ENCODE measurements around the gene TTC39B. TPM values are rescaled to one million over a fixed set of nuclear protein-coding genes. Genes with fewer than 3 reads are reported as not detected.

Gene TTC39B
- total RNA-seq, 1 donor from 2014 or later: 46.9 TPM

DNA sequence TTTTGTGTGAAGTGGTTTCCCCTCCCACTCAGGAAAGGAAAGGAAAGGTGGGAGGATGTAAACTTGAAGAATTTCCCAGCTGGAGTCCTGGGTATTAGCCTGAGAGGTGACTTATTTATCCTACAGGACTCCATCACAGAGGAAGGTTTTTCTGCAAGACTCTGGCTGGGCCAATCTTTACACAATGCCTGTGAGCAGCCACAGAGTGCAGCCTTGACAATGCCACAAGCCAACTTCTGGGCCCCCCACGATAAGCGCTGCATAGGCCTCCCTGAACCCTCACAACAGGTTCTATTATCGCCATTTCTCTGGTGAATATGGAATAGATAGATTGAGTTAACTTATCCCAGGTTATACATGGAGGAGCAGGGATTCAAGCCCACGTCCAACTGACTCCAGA is 12.4 kb downstream of the TTC39B start:
- H3K4me3 ChIP-seq: no peak overlapping the region
- DNase-seq: no peak
- intact Hi-C loops (cut with DNase I): no loop called here
- H3K9me3 ChIP-seq: no peaks in the 10 kb centered on the region
- no peak for ATAC-seq
- peak overlapping the region; percentile 90 for H3K27ac ChIP-seq
- H3K4me1 ChIP-seq: peaks cover 48% of the 10 kb centered on the region
- no peak for TF ChIP-seq CTCF (IDR thresholded peaks at IDR 0.05)
- H3K36me3 ChIP-seq: no peaks in the 10 kb centered on the region
- no peaks in the 10 kb centered on the region for H3K27me3 ChIP-seq

DNA sequence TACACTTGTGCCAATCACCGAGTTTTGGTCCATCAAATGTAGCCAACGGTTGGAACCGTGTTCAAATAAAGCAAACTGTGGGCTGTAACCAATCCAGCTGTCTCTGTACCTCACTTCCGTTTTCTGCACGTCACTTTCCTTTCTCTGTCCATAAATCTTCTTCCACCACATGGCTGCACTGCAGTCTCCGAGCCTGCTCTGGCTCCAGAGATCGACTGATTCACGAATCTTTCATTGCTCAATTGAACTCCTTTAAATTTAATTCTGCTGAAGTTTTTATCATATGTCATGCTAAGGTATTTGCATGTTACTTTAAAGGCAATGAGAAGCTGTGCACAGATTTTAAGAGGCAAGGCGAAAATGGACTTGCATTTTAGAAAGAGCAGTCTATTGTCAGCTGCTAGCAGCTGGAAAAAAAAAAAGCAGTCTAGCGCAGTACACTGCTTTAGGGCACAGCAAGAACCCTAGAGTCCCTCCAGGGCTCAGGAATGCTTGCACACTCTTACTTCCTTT is 13.2 kb downstream of the TTC39B start:
- intact Hi-C loops (cut with DNase I): no loop called here
- Histone ChIP-seq H3K9me3 (no peaks in the 10 kb centered on the region), H3K27ac (peak overlapping the region; percentile 90), H3K4me3 (no peak overlapping the region), H3K36me3 (no peaks in the 10 kb centered on the region), H3K27me3 (no peaks in the 10 kb centered on the region), H3K4me1 (peaks cover 46% of the 10 kb centered on the region)
- no peak for TF ChIP-seq CTCF (IDR thresholded peaks at IDR 0.05)
- peak; percentile 26 for ATAC-seq
- no peak for DNase-seq

- peak; percentile 5 for ATAC-seq
- intact Hi-C loops (cut with DNase I): no loop called here
- no peak for TF ChIP-seq CTCF (IDR thresholded peaks at IDR 0.05)
Observed at GRCh38 chr9:15293084-15293483, 13.9 kb downstream of the TTC39B start.

GRCh38 chr9:15289603-15290002 is 17.4 kb downstream of the TTC39B start:
- H3K27me3 ChIP-seq: no peaks in the 10 kb centered on the region
- H3K36me3 ChIP-seq: no peaks in the 10 kb centered on the region
- no peak for ATAC-seq
- H3K9me3 ChIP-seq: no peaks in the 10 kb centered on the region
- no peak for TF ChIP-seq CTCF (IDR thresholded peaks at IDR 0.05)
- DNase-seq: no peak
- intact Hi-C loops (cut with DNase I): no loop called here
- H3K4me3 ChIP-seq: no peak overlapping the region
- H3K27ac ChIP-seq: no peak overlapping the region
- peaks cover 16% of the 10 kb centered on the region for H3K4me1 ChIP-seq

More at GRCh38 chr9:15293084-15293483, 13.9 kb downstream of the TTC39B start:
- Histone ChIP-seq H3K4me1 (peaks cover 39% of the 10 kb centered on the region), H3K27me3 (no peaks in the 10 kb centered on the region), H3K4me3 (no peak overlapping the region), H3K27ac (peak overlapping the region; percentile 90), H3K9me3 (no peaks in the 10 kb centered on the region), H3K36me3 (no peaks in the 10 kb centered on the region)
- no peak for DNase-seq

DNA sequence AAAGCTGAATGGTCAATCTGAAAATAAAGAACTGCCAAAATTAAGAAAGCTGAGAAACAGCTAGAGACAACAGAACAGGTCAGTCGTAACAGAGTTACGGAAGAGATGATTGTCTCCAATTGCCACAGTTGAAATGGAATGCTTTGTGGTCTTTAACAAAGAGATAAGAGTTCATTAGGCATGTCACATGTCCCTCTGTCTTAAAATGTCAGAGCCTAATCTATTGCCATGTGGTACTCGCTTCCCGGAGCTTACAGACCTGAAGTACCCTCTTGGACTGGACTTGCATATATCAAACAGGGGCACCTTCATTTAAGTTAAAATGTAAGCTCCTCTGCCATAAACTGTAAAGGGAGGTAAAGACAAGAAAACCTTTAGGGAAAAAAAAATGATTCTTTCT is 19.7 kb downstream of the TTC39B start:
- Histone ChIP-seq H3K27ac (no peak overlapping the region), H3K4me1 (no peaks in the 10 kb centered on the region), H3K36me3 (no peaks in the 10 kb centered on the region), H3K4me3 (no peak overlapping the region), H3K27me3 (no peaks in the 10 kb centered on the region), H3K9me3 (no peaks in the 10 kb centered on the region)
- ATAC-seq: no peak
- no peak for TF ChIP-seq CTCF (IDR thresholded peaks at IDR 0.05)
- intact Hi-C loops (cut with DNase I): no loop called here
- no peak for DNase-seq
